Activated CD4-positive, alpha-beta T cell treated with anti-CD3 and anti-CD28 coated beads, Interleukin-2, amount 10 ng/mL, durations not matched to agents 24 days and 14 days (primary cell): ENCODE results near the gene TBC1D10A. TPM values are rescaled to one million over a fixed set of nuclear protein-coding genes. Genes with fewer than 3 reads are reported as not detected.

Source experiments
- DNase-seq: peaks from one replicate; pipeline ENCODE4 v3.0.0; 2022
- H3K27ac Mint-ChIP-seq: one replicate; pipeline ENCODE4 v1.8.0; 2022; ENCODE audit warnings: mild to moderate bottlenecking, mixed read lengths
- H3K27me3 Mint-ChIP-seq: one replicate; pipeline ENCODE4 v1.8.0; 2022; ENCODE audit warnings: mixed read lengths
- H3K36me3 Mint-ChIP-seq: one replicate; pipeline ENCODE4 v1.8.0; 2022; ENCODE audit warnings: low read depth, mild to moderate bottlenecking, mixed read lengths
- H3K4me1 Mint-ChIP-seq: one replicate; pipeline ENCODE4 v1.8.0; 2021; ENCODE audit warnings: mixed read lengths
- H3K4me3 Mint-ChIP-seq: one replicate; pipeline ENCODE4 v1.8.0; 2022; ENCODE audit warnings: mild to moderate bottlenecking, moderate library complexity, mixed read lengths
- H3K9me3 Mint-ChIP-seq: one replicate; pipeline ENCODE4 v1.8.0; 2021; ENCODE audit warnings: mixed read lengths
- intact Hi-C: fragments of 100-400 bp; cut with micrococcal nuclease; formaldehyde crosslinking; loops from one replicate; pipeline ENCODE4 v1.15.1; 2023
- total RNA-seq: library from RNA; stranded (reverse); gene quantifications from 2 replicates; pipeline ENCODE4 v1.2.3, GENCODE V29; 2022

TBC1D10A gene, protein sequence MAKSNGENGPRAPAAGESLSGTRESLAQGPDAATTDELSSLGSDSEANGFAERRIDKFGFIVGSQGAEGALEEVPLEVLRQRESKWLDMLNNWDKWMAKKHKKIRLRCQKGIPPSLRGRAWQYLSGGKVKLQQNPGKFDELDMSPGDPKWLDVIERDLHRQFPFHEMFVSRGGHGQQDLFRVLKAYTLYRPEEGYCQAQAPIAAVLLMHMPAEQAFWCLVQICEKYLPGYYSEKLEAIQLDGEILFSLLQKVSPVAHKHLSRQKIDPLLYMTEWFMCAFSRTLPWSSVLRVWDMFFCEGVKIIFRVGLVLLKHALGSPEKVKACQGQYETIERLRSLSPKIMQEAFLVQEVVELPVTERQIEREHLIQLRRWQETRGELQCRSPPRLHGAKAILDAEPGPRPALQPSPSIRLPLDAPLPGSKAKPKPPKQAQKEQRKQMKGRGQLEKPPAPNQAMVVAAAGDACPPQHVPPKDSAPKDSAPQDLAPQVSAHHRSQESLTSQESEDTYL
- total RNA-seq: 18.9 and 19.3 TPM in 2 replicates

DNA sequence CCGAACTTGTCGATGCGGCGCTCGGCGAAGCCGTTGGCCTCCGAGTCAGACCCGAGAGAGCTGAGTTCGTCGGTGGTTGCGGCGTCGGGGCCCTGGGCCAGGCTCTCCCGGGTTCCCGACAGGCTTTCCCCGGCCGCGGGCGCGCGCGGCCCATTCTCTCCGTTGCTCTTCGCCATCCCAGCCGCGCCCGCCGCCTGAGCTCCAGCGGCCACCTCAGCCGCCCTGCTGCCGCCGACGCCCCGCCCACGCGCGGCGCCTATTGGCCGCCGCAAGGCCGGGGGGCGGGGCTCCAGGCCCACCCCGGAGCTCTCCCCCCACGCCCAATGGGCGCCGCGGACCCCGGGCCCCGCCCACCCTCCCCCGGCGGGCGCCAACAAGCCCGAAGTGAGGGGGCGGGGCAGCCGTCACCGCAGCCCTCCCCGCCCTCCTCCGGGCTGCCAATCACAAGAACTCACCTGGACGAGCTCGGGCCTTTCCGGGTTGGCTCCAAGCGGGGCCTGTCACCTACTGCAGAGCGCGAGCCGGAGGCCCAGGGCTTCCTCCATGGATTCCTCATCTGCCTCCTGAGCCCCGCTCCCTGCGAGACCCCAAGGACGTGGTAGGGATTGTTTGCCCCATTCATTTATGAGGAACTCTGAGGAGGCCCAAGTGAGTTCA, at the start of gene TBC1D10A:
Gene TBC1D10A, minus strand, starts transcription at position 236 of the 657 bp plus-strand sequence. Its CDS starts 60 bp downstream, at position 176.
- Mint-ChIP-seq H3K4me1 (peaks cover 48% of the 10 kb centered on the region), H3K9me3 (no peaks in the 10 kb centered on the region), H3K27ac (peak within 1 kb of the TSS; percentile 84), H3K36me3 (peaks cover 15% of the 10 kb centered on the region), H3K27me3 (no peaks in the 10 kb centered on the region), H3K4me3 (peak within 1 kb of the TSS; percentile 89)
- intact Hi-C loops: loop anchor here (1.0 to 5.0 kb wide), 4 partner anchors 29 to 1060 kb away; partner anchors contain the start of genes CASTOR1, EWSR1, OSM and RHBDD3
- peak; percentile 98 for DNase-seq

DNA sequence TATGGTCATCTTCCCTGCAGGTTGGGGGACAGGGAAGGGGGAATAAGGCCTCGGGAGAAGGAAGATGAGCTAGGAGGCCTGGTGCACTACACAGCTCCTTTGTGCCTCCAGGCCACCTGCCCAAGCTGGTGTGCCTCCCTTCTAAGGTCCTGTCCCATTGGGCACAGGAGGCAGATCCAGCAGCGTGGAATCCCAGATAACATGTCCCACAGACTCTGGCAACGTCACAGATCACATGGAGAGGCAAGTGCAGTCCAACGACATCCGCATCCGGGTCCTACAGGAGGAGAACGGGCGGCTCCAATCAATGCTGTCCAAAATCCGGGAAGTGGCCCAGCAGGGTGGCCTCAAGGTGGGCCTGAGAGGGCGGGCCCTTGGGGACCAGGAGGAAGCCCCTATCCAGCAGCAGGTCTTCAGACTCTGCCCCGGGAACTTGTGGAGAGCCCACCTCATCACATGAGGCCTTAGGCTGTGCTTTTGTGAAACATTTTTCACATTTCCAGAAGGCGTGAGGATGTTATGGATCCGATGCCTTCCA, 48.6 kb upstream of the TBC1D10A start:
- intact Hi-C loops: no loop called here
- H3K27ac Mint-ChIP-seq: no peak overlapping the region
- no peak for DNase-seq
- H3K36me3 Mint-ChIP-seq: no peaks in the 10 kb centered on the region
- no peaks in the 10 kb centered on the region for H3K4me1 Mint-ChIP-seq
- no peaks in the 10 kb centered on the region for H3K9me3 Mint-ChIP-seq
- no peaks in the 10 kb centered on the region for H3K27me3 Mint-ChIP-seq
- H3K4me3 Mint-ChIP-seq: no peak overlapping the region

DNA sequence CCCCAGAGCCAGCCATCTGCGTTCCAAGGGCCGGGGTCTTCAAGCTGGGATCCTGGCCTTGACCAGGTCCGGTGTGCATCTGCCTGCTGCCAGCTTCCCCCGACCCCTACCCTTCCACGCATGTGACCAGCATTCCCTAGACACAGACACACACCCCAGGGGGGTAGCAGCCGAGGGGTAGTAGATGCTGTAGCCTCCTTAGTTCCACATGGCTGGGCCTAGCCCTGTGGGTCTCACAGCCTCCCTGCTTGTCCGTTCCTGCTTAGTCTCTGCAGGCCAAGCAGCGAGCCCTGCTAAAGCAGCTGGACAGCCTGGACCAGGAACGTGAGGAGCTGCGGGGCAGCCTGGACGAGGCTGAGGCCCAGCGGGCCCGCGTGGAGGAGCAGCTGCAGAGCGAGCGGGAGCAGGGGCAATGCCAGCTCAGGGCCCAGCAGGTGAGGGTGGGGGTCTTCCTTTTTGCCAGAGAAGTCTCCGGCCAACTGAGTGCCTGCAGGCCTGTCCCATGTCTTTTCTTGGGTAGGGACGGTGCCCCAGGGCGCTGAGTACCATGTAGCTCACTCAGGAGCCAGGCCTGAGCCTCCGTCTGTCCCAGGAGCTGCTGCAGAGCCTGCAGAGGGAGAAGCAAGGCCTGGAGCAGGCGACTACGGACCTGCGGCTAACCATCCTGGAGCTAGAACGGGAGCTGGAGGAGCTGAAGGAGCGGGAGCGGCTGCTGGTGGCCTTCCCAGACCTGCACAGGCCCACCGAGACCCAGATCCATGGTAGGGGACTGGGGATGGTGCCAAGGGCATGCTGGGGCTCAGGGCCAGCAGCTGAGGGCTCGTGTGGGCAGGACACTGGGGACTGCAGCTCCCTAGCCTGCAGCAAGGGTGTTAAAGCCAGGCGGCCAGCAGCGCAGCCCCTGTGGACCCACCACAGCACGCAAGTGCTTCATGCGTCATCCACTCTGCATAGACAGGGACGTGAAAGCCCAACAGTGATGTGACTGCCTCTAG, 46.9 kb upstream of the TBC1D10A start:
- intact Hi-C loops: no loop called here
- Mint-ChIP-seq H3K27me3 (no peaks in the 10 kb centered on the region), H3K4me3 (no peak overlapping the region), H3K36me3 (no peaks in the 10 kb centered on the region), H3K27ac (no peak overlapping the region), H3K9me3 (no peaks in the 10 kb centered on the region), H3K4me1 (no peaks in the 10 kb centered on the region)
- DNase-seq: no peak

DNA sequence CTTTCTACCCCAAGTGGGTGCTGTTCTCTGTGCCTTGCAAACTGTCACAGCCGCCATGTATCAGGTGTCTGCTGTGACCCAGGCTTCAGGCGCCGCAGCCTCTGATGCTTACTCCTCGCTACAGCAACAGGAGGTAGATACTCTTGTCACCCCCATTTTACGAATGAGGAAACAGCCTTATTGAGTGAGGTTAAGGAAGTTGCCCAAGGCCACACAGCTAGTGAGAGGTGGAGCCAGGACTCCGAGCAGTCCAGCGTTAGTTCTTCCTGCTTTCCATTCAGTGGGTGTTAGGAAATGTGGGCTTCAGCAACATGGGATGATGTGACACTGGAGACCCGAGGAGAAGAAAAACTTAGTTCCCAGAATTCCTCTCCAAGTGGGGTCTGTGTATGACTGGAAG, 46.2 kb upstream of the TBC1D10A start:
- Mint-ChIP-seq H3K27me3 (no peaks in the 10 kb centered on the region), H3K27ac (no peak overlapping the region), H3K36me3 (no peaks in the 10 kb centered on the region), H3K9me3 (no peaks in the 10 kb centered on the region), H3K4me3 (no peak overlapping the region), H3K4me1 (no peaks in the 10 kb centered on the region)
- intact Hi-C loops: no loop called here
- DNase-seq: no peak

DNA sequence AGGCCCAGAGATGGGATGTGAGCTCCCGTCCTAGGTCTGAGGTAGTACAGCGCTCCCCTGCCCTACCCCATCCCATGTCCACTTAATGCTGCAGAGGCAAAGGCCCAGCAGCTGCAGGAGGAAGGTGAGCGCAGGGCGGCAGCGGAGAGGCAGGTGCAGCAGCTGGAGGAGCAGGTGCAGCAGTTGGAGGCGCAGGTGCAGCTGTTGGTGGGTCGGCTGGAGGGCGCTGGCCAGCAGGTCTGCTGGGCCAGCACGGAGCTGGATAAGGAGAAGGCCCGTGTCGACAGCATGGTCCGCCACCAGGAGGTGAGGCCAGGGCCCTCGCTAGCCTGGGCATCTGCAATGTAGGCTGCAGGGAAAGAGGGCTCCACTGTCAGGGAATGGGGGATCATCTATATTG, 45.2 kb upstream of the TBC1D10A start:
- H3K36me3 Mint-ChIP-seq: no peaks in the 10 kb centered on the region
- no peaks in the 10 kb centered on the region for H3K9me3 Mint-ChIP-seq
- H3K4me3 Mint-ChIP-seq: no peak overlapping the region
- no peaks in the 10 kb centered on the region for H3K4me1 Mint-ChIP-seq
- intact Hi-C loops: no loop called here
- H3K27me3 Mint-ChIP-seq: no peaks in the 10 kb centered on the region
- DNase-seq: no peak
- no peak overlapping the region for H3K27ac Mint-ChIP-seq

DNA sequence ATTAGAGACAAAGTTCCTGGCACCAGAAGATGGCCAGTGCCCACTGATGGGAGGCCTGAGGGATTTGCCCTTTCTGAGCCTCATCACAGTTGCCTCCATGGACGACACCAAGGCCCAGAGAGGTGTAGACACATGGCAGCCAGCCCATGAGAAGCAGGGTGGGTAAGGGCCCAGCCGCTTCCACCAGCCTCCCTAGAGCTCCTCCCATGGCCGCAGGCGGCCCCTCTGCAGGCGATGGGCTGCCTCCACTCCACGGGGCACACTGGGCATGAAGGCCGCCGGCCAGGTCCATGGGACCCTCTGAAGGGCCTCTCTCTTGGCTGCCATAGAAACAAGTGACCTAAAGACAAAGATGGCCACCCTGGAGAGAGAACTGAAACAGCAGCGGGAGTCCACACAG, 44.6 kb upstream of the TBC1D10A start:
- no peaks in the 10 kb centered on the region for H3K36me3 Mint-ChIP-seq
- no peaks in the 10 kb centered on the region for H3K27me3 Mint-ChIP-seq
- no peak overlapping the region for H3K27ac Mint-ChIP-seq
- H3K4me1 Mint-ChIP-seq: no peaks in the 10 kb centered on the region
- intact Hi-C loops: no loop called here
- H3K9me3 Mint-ChIP-seq: no peaks in the 10 kb centered on the region
- no peak for DNase-seq
- H3K4me3 Mint-ChIP-seq: no peak overlapping the region

DNA sequence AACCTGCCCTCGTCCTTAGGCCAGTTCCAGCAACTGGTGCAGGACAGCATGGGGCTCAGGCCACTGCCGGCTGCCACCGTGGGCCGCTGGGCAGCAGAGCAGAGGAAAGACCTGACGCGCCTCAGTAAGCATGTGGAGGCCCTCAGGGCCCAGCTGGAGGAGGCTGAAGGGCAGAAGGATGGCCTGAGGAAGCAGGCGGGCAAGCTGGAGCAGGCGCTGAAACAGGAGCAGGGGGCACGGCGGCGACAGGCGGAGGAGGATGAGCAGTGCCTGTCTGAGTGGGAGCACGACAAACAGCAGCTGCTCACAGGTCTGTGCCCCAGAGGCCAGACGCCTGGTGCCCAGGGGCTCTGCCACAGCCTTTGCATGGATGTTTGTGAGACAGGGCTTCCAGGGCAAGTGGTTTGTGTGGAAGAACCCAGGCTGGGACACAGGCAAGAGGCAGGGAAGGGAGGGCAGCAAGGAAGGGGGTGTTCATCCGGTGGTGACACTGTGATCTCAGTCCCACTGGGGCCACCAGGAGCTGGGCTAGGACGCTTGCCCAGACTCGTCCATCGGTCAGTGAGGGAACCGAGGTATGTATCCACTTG, 44.0 kb upstream of the TBC1D10A start:
- H3K4me1 Mint-ChIP-seq: no peaks in the 10 kb centered on the region
- no peaks in the 10 kb centered on the region for H3K36me3 Mint-ChIP-seq

DNA sequence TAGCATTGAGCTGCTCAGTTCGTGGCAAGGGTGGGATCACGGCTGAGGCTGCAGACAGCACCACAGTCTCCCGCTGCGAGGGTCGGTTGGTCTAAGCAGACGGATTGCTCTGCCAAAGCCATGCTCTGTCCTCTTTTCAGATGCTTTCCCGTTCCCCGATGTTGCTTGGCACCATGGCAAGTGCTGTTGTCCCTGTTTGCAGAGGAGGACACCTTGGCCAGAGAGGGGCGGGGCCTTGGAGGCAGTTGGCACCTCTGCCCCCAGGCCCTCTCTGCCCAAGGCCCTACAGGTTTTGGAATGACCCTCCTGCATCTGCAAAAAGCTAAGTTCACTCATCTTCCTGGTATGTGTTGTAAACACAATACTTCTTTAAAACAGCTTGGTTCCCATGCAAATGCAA, 41.7 kb upstream of the TBC1D10A start:
- Mint-ChIP-seq H3K27me3 (no peaks in the 10 kb centered on the region), H3K4me1 (no peaks in the 10 kb centered on the region), H3K27ac (no peak overlapping the region), H3K36me3 (no peaks in the 10 kb centered on the region), H3K4me3 (no peak overlapping the region), H3K9me3 (no peaks in the 10 kb centered on the region)
- intact Hi-C loops: no loop called here
- DNase-seq: no peak

More for the DNA sequence above, 44.0 kb upstream of the TBC1D10A start:
- H3K4me3 Mint-ChIP-seq: no peak overlapping the region
- DNase-seq: no peak
- no peaks in the 10 kb centered on the region for H3K9me3 Mint-ChIP-seq
- no peak overlapping the region for H3K27ac Mint-ChIP-seq
- intact Hi-C loops: no loop called here
- H3K27me3 Mint-ChIP-seq: no peaks in the 10 kb centered on the region

DNA sequence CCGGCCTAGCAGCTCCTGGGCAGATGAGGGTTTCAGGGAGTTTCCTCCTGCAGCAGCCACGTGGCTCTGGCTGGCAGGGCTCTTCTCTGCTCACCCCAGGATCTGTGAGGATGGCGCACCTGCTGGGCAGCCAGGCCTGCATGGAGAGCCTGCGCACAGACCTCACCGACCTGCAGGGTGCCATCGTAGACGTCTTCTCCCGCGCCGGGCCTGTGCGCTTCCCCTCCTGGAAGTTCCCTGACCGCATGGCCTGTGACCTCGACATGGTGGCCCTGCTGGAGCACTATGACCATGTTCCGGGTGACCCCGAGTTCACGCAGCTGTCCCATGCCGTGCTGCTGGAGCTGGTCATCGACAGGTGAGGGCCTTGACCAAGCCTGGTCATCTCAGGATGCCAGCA, 39.1 kb upstream of the TBC1D10A start:
- Mint-ChIP-seq H3K36me3 (no peaks in the 10 kb centered on the region), H3K4me3 (no peak overlapping the region), H3K9me3 (no peaks in the 10 kb centered on the region), H3K27ac (no peak overlapping the region), H3K4me1 (no peaks in the 10 kb centered on the region), H3K27me3 (no peaks in the 10 kb centered on the region)
- no peak for DNase-seq
- intact Hi-C loops: no loop called here

DNA sequence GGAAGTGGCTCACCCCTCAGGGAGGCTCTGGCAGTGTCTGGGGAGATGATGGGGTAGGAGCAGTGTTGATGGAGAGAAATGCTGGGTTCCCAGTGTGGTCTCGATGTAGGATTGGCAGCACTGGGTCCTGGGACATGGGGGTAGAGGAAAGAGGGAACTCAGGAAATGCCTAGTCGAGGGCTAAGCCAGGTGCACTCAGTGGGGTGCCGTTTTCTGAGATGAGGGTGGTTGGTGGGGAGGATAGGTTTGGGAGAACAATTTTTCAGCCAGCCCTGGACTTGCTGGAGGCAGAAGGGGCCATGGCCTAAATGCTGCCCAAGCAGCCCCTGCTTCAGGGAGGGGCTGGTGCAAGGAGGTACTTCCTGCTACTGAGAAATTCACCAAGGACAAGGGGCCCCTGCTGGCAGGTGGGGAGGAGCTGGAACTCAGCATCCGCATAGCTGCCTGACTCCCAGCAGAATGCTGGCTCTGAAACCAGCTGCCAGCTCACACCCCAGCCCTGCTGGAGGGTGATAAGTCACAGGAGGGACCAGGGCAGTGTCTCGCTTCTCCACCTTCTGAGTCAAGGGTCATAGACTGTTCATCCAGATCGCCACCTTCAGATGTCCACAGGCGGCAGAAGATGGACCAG, 36.0 kb upstream of the TBC1D10A start:
- H3K9me3 Mint-ChIP-seq: no peaks in the 10 kb centered on the region
- H3K4me3 Mint-ChIP-seq: no peak overlapping the region
- H3K36me3 Mint-ChIP-seq: no peaks in the 10 kb centered on the region
- intact Hi-C loops: no loop called here
- H3K27me3 Mint-ChIP-seq: peaks cover 2% of the 10 kb centered on the region
- no peak overlapping the region for H3K27ac Mint-ChIP-seq
- DNase-seq: no peak
- peaks cover 3% of the 10 kb centered on the region for H3K4me1 Mint-ChIP-seq

DNA sequence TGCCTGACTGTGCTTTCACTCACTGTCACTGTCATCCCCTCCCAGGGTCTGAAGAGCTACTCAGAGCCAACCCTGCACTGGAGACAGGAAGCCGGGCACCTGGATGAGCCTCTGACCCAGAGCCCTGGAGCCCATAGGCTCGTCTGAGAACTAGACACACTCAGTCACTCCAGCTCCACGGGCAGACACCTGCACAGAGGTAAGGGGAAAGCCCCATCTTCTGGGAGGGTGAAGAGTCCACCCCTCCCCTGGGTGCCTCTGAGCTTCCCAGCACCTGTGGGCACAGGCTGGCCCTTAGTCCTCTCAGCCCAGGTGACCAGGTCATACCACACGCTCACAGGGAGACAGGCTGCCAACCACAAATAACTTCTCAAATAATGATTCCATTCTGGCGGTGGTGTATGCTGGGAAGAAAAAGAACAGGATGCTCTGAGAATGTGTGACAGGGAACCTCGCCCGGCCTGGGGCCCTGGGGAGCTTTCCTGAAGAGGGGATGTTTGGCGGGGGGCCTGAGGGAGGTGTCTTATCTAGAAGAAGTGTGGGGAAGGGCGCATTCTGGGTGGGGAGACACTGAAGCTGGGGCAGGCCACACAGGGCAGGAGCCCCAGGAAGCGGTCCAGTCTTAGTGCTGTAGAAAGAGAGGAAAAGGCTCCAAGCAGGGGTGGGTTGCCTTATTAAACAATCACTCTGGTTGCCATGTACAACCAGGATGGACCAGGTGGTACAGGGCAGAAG, 35.3 kb upstream of the TBC1D10A start:
- intact Hi-C loops: no loop called here
- peaks cover 6% of the 10 kb centered on the region for H3K4me1 Mint-ChIP-seq

DNA sequence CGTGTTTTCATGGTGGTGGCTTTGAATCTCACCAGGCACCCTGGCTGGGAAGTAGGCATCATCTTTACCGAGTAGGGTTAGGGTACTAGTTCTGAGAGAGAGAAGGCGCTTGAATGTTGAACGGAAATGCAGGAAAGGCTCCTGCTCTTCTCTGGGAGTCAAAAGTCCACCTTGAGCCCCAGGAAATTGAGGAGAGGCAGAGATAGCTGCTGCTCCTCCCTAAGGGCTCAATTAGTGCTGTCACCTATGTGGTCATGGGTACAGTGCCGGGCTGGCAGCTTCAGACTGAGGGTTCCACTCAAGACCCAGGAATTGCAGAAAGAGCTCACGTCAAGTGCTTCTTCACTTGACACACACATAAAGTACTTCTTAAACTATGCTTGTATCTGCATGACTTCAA, 31.8 kb upstream of the TBC1D10A start:
- Mint-ChIP-seq H3K27ac (no peak overlapping the region), H3K27me3 (peaks cover 2% of the 10 kb centered on the region), H3K4me3 (no peak overlapping the region), H3K36me3 (peaks cover 20% of the 10 kb centered on the region), H3K4me1 (peaks cover 29% of the 10 kb centered on the region), H3K9me3 (no peaks in the 10 kb centered on the region)
- intact Hi-C loops: no loop called here
- no peak for DNase-seq

More for the DNA sequence above, 35.3 kb upstream of the TBC1D10A start:
- no peaks in the 10 kb centered on the region for H3K36me3 Mint-ChIP-seq
- peaks cover 2% of the 10 kb centered on the region for H3K27me3 Mint-ChIP-seq
- H3K9me3 Mint-ChIP-seq: no peaks in the 10 kb centered on the region
- no peak overlapping the region for H3K27ac Mint-ChIP-seq
- no peak overlapping the region for H3K4me3 Mint-ChIP-seq
- no peak for DNase-seq
